Calu3 (cell line): Measurements from ENCODE around the gene MAN2A1. TPM values are rescaled to one million over a fixed set of nuclear protein-coding genes. Genes with fewer than 3 reads are reported as not detected.

Experiments
- BruUV-seq: library from RNA; stranded (reverse); fragments of 400-500 nt; replicated peaks from 2 replicates; lab custom pipeline; 2021; lab: Mats Ljungman, UMichigan
- CTCF ChIA-PET: fragments of 300-600 bp; sonication (Branson Sonifier 250); formaldehyde crosslinking; loops from one replicate; lab custom pipeline; 2022; ENCODE audit warnings: antibody characterized with exemption; lab: Charles Lee
- DNase-seq: peaks from one replicate; pipeline ENCODE4 v3.0.0; 2022
- H3K27ac Mint-ChIP-seq: one replicate; pipeline ENCODE4 v1.8.0; 2022; ENCODE audit warnings: mixed read lengths; ENCODE audit not compliant: unreplicated experiment
- H3K27me3 Mint-ChIP-seq: one replicate; pipeline ENCODE4 v1.8.0; 2022; ENCODE audit warnings: mixed read lengths; ENCODE audit not compliant: unreplicated experiment
- H3K36me3 Mint-ChIP-seq: one replicate; pipeline ENCODE4 v1.8.0; 2022; ENCODE audit warnings: mild to moderate bottlenecking, moderate library complexity, mixed read lengths; ENCODE audit not compliant: insufficient read depth, unreplicated experiment
- H3K4me1 Mint-ChIP-seq: one replicate; pipeline ENCODE4 v1.8.0; 2022; ENCODE audit warnings: mild to moderate bottlenecking, low read depth, mixed read lengths; ENCODE audit not compliant: unreplicated experiment
- H3K4me3 Mint-ChIP-seq: one replicate; pipeline ENCODE4 v1.8.0; 2022; ENCODE audit warnings: mild to moderate bottlenecking, low read depth, moderate library complexity, mixed read lengths; ENCODE audit not compliant: unreplicated experiment
- H3K9me3 Mint-ChIP-seq: one replicate; pipeline ENCODE4 v1.8.0; 2022; ENCODE audit warnings: low read depth, mixed read lengths; ENCODE audit not compliant: unreplicated experiment
- CTCF ChIP-seq: fragments of 200-600 bp; IDR thresholded peaks from one replicate; pipeline ENCODE4 v1.8.0; 2022; ENCODE audit warnings: antibody characterized with exemption; ENCODE audit not compliant: unreplicated experiment
- intact Hi-C: fragments of 100-400 bp; cut with micrococcal nuclease; formaldehyde crosslinking; loops from one replicate; pipeline ENCODE4 v1.10.0; 2022; ENCODE audit not compliant: unreplicated experiment
- total RNA-seq: library from RNA; stranded (reverse); gene quantifications from 2 replicates; pipeline ENCODE4 v1.2.3, GENCODE V29; 2022

MAN2A1 gene
- total RNA-seq, 1 experiment from 2014 or later = 76.3 TPM

- TF ChIP-seq CTCF = no peak
- BruUV-seq = no TSS peak
- H3K27me3 Mint-ChIP-seq = no peaks in the 10 kb centered on the region
- H3K36me3 Mint-ChIP-seq = no peaks in the 10 kb centered on the region
- intact Hi-C loops = no loop called here
- no peak overlapping the region for H3K27ac Mint-ChIP-seq
- H3K4me3 Mint-ChIP-seq = no peak overlapping the region
- no peak for DNase-seq
- no peaks in the 10 kb centered on the region for H3K9me3 Mint-ChIP-seq
- H3K4me1 Mint-ChIP-seq = peaks cover 12% of the 10 kb centered on the region
- CTCF ChIA-PET = interaction anchor here (1.5 kb wide), 1 partner anchor 26 kb away, joined by 3 read pairs; no protein-coding TSS in a partner anchor
Measured at GRCh38 chr5:109721741-109722140, 32.0 kb downstream of the MAN2A1 start.

DNA sequence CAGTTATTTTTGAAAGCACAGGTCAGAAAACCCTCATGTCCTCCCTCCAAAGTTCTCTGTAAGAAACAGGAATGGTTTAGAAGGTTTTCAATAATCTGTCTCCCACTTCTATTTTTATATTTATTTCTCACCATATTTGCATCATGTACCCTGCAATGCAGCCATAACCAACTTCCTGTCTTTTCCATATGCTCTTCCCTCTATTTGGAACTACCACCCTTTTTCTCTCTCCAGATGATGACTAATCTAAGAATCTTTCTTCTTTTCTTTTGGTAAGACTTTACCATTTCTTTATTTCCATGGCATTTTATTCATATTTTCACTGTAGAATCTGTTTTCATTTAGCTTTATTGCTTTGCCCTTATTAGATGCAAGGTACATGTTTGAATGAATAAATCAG lies 33.9 kb downstream of the MAN2A1 start:
- Mint-ChIP-seq H3K4me3 (no peak overlapping the region), H3K9me3 (no peaks in the 10 kb centered on the region), H3K27me3 (no peaks in the 10 kb centered on the region), H3K27ac (no peak overlapping the region), H3K4me1 (peaks cover 3% of the 10 kb centered on the region), H3K36me3 (no peaks in the 10 kb centered on the region)
- intact Hi-C loops = no loop called here
- TF ChIP-seq CTCF = no peak
- no peak for DNase-seq
- CTCF ChIA-PET = no interaction called here
- no TSS peak for BruUV-seq

DNA sequence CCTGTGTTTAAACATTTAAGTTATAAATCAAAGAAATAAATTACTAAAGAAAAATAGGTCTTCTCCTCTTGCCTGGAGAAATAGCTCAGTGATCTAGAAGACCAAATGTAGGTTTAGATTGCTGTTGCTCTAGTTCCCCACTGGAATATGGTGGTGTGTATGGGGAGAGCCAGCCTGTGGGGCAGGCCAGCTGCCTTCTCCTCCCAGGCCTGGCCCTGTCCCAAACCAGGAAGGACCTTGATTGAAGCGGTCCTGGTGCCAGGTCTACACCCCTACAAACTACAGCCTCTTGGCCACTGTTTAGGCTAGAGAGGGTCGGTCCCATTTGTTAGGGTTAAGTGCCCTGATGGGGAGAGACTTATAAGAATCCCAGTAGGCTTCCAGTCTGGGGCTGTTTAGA lies 35.4 kb downstream of the MAN2A1 start:
- CTCF ChIA-PET = no interaction called here

DNA sequence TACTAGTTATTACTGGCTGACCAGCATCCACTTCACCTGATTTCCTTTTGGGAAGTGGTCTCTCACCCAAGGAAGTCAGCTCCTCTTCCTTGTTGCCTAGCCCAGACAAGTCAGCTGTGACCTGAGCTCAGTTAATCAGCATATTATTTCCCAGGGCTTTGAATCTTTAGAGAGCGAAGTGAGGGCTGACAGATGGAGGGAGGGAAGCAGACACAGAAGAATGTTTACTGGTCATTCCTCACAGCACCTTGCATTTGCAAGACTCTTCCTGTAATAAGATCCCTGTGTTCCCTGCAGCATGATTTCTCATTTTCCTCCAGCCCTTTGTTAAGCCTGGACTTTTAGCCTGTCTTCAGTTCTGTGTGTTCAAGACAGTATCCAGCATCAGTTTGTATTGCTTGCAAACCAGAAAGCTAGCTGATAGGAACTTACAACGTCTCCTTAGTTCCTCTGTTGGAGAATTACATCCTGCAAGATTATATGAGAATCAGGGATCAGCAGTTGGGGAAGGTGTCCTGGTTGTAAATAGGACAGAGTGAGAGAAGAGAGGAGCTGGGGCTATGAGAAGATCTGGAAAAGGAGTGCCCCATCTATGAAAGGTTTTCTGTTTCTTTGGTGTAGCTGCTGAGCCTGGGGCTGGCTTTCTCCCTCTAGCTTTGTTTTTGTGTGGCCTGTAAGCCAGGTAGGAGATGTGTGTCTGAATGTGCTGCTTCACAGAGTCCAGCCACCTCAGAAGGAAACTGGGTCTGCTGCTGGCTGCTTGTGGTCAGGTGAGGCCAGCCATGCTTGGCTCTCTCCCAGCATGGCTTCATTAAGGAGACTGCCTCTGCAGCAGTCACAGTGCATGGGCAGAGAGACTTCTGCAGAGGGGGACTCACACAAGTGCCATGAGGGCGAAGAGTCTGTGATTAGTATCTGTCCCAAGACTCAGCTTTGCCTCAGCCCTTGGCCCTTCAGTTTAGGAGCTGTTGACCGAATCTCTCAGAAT lies 50.3 kb downstream of the MAN2A1 start:
- DNase-seq = peak; percentile 24
- intact Hi-C loops = no loop called here
- no peaks in the 10 kb centered on the region for H3K36me3 Mint-ChIP-seq
- peak overlapping the region; percentile 1 for H3K4me3 Mint-ChIP-seq
- BruUV-seq = no TSS peak
- CTCF ChIA-PET = interaction anchor here (1.1 kb wide), 1 partner anchor 19 kb away, joined by 4 read pairs; no protein-coding TSS in a partner anchor
- H3K9me3 Mint-ChIP-seq = no peaks in the 10 kb centered on the region
- peaks cover 39% of the 10 kb centered on the region for H3K4me1 Mint-ChIP-seq
- H3K27me3 Mint-ChIP-seq = no peaks in the 10 kb centered on the region
- H3K27ac Mint-ChIP-seq = peak overlapping the region; percentile 13
- no peak for TF ChIP-seq CTCF

More for the DNA sequence above, 35.4 kb downstream of the MAN2A1 start:
- no peak overlapping the region for H3K27ac Mint-ChIP-seq
- no peak overlapping the region for H3K4me3 Mint-ChIP-seq
- intact Hi-C loops = no loop called here
- H3K36me3 Mint-ChIP-seq = no peaks in the 10 kb centered on the region
- H3K4me1 Mint-ChIP-seq = no peaks in the 10 kb centered on the region
- no peak for TF ChIP-seq CTCF
- BruUV-seq = no TSS peak
- no peak for DNase-seq
- H3K27me3 Mint-ChIP-seq = no peaks in the 10 kb centered on the region
- H3K9me3 Mint-ChIP-seq = no peaks in the 10 kb centered on the region
